ENCODE data around the gene UFD1.

GRCh38 chr22:19460036-19460435 is 19.0 kb downstream of the UFD1 start:
- TF ChIP-seq POLR2AphosphoS5 (IDR thresholded peaks at IDR 0.05) (no peak), CTCF (IDR thresholded peaks at IDR 0.05) (no peak), EP300 (IDR thresholded peaks at IDR 0.05) (no peak)
